HFFc6 (cell line): ENCODE measurements around the gene HIC1. TPM values are rescaled to one million over a fixed set of nuclear protein-coding genes. Genes with fewer than 3 reads are reported as not detected.
A peak's percentile ranks its signal among the peaks of the same experiment; 100 is the strongest.

Experiments used
- DNase-seq: peaks from one replicate; pipeline ENCODE4 v3.0.0-alpha.2; 2018
- H3K27ac Mint-ChIP-seq: 2 replicates; pipeline ENCODE4 v1.8.0; 2020; ENCODE audit warnings: mild to moderate bottlenecking, mixed read lengths
- H3K27me3 Mint-ChIP-seq: 2 replicates; pipeline ENCODE4 v1.8.0; 2021; ENCODE audit warnings: mild to moderate bottlenecking, moderate library complexity, mixed read lengths; ENCODE audit not compliant: insufficient read depth
- H3K36me3 Mint-ChIP-seq: 2 replicates; pipeline ENCODE4 v1.8.0; 2021; ENCODE audit warnings: low read depth, mixed read lengths
- H3K4me1 Mint-ChIP-seq: 2 replicates; pipeline ENCODE4 v1.8.0; 2020; ENCODE audit warnings: low read depth, mixed read lengths
- H3K4me3 Mint-ChIP-seq: 2 replicates; pipeline ENCODE4 v1.8.0; 2020; ENCODE audit warnings: mild to moderate bottlenecking, moderate library complexity, mixed read lengths
- H3K9me3 Mint-ChIP-seq: 2 replicates; pipeline ENCODE4 v1.8.0; 2020; ENCODE audit warnings: mild to moderate bottlenecking, mixed read lengths
- microRNA-seq: library from miRNA; unstranded; fragments of <30 nt; microRNA quantifications from one replicate; pipeline ENCODE4, GENCODE V29; 2019
- total RNA-seq, 6 experiments: library from RNA; stranded (reverse); fragmentation: NEBNext Ultra II Directional; extraction: Animal tissue kit (Norgen Biotek cat#: 25700); gene quantifications; 2 replicates in 1 of 6; 3 replicates in 5 of 6; pipeline ENCODE4 v1.2.3, GENCODE V29; 2021
- TF ChIP-seq, protein P1 (sequence below): fragments of 200-600 bp; sonication (generic); IDR thresholded peaks from 2 replicates; pipeline ENCODE4 v1.5.0; 2021; ENCODE audit warnings: antibody characterized with exemption, mild to moderate bottlenecking

HIC1 gene
- total RNA-seq, 6 experiments from 2014 or later = 42.7 to 51.9 (median 48.0) TPM

DNA sequence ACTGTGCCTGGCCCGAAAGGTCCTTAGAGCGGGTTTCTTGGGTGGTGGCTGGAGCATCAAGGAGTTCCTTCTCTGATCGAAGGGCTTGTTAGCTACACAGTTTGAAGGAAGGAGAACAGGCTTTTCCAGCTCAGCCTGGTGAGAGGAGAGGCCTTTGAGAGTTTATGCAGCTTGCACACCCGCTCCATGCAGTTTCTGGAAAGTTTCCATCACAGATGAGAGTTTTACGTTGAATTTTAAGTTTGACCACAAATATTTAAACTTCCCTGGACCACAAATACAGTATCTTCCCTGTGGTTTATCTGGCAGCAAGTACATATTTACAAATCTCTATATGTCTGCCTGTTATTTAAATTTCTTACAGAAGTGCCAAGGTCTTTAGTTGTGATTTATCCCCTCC lies 56.8 kb downstream of the HIC1 start:
- H3K9me3 Mint-ChIP-seq = no peaks in the 10 kb centered on the region
- no peak overlapping the region for H3K4me3 Mint-ChIP-seq
- peak; percentile 70 for DNase-seq
- TF ChIP-seq, protein P1, sequence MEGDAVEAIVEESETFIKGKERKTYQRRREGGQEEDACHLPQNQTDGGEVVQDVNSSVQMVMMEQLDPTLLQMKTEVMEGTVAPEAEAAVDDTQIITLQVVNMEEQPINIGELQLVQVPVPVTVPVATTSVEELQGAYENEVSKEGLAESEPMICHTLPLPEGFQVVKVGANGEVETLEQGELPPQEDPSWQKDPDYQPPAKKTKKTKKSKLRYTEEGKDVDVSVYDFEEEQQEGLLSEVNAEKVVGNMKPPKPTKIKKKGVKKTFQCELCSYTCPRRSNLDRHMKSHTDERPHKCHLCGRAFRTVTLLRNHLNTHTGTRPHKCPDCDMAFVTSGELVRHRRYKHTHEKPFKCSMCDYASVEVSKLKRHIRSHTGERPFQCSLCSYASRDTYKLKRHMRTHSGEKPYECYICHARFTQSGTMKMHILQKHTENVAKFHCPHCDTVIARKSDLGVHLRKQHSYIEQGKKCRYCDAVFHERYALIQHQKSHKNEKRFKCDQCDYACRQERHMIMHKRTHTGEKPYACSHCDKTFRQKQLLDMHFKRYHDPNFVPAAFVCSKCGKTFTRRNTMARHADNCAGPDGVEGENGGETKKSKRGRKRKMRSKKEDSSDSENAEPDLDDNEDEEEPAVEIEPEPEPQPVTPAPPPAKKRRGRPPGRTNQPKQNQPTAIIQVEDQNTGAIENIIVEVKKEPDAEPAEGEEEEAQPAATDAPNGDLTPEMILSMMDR = no peak
- 0 out of 2 replicates have a peak, but pooled peaks cover 8% of the 10 kb centered on the region for H3K36me3 Mint-ChIP-seq
- H3K27me3 Mint-ChIP-seq = peaks cover 3% of the 10 kb centered on the region; the same call in 1 of the 2 replicates
- H3K27ac Mint-ChIP-seq = no peak overlapping the region; the same call in 1 of the 2 replicates
- H3K4me1 Mint-ChIP-seq = peaks cover 40% of the 10 kb centered on the region

Small RNA genes within 50 kb of the gene (microRNA-seq; reads per million reads assigned to microRNA genes)
- gene MIR132 = 1,306 reads per million, percentile 76 among the genes with 10 or more reads in this experiment
- gene MIR212 = 47.1 reads per million, percentile 38 among the genes with 10 or more reads in this experiment

Other genes with a start within 250 kb of the HIC1 start
- gene SMYD4, start 225.2 kb upstream of the HIC1 start, total RNA-seq = 10 to 100 TPM in 1 of 6 experiments, 1 to 10 TPM in 5; 6.3 to 10.3 (median 8.7) TPM
- gene RPA1, start 225.1 kb upstream of the HIC1 start, total RNA-seq = 100 to 1,000 TPM in 4 of 6 experiments, 10 to 100 TPM in 2; 83.2 to 111 (median 108) TPM
- under 1 TPM; 0.33 to 0.60 (median 0.39) TPM for gene RTN4RL1, start 29.8 kb upstream of the HIC1 start, total RNA-seq
- gene DPH1, start 24.9 kb upstream of the HIC1 start, total RNA-seq = 10 to 100 TPM; 65.9 to 81.6 (median 71.8) TPM
- gene OVCA2, start 13.1 kb upstream of the HIC1 start, total RNA-seq = 10 to 100 TPM; 39.5 to 44.3 (median 41.7) TPM
- 10 to 100 TPM; 29.5 to 37.4 (median 31.8) TPM for gene SMG6, start 248.7 kb downstream of the HIC1 start, total RNA-seq
- 10 to 100 TPM; 18.5 to 29.7 (median 21.8) TPM for gene SRR, start 248.8 kb downstream of the HIC1 start, total RNA-seq